Stimulated activated CD8-positive, alpha-beta memory T cell treated with anti-CD3 and anti-CD28 coated beads, Interleukin-12 subunit alpha, Interleukin-12 subunit beta, amount 100 ng/mL, for 24 hours (primary cell): ENCODE results near the gene YRDC.
"Not testable (repeated sequence)": the region's sequence is repeated elsewhere in the genome, so short reads cannot be mapped to it uniquely, and the experiment has no call there.

Experiments used
- DNase-seq: peaks from one replicate; pipeline ENCODE4 v3.0.0-alpha.2; 2020; ENCODE audit errors: extremely low read depth

YRDC gene

DNA sequence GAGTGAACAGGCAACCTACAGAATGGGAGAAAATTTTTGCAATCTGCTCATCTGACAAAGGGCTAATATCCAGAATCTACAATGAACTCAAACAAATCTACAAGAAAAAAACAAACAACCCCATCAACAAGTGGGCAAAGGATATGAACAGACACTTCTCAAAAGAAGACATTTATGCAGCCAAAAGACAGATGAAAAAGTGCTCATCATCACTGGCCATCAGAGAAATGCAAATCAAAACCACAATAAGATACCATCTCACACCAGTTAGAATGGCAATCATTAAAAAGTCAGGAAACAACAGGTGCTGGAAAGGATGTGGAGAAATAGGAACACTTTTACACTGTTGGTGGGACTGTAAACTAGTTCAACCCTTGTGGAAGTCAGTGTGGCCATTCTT is 36.6 kb downstream of the YRDC start:
- DNase-seq, result not testable (repeated sequence)

DNA sequence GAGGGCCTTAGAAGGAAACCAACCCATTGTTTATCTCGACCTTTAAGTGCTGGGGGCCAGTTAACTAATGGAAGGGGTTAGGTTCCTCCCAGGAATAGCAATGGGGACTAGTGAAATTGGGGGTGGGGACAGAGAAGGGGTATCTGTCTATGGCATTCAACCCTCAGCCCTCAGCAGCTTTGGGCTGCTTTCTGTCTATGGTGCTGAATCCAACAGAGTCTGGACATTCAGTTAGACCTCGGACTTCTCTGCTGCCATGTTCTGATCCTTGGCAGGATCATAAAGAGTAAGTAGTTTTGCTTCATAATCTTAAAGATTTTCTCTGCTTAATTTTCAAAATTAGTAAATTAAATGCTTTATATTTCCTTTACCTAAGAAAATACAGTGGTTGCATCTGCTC is 40.5 kb downstream of the YRDC start:
- DNase-seq, result no peak

- no peak for DNase-seq
Measured at GRCh38 chr1:37765916-37766664, 41.9 kb downstream of the YRDC start.

- DNase-seq, result no peak
Measured at GRCh38 chr1:37764888-37765441, 43.0 kb downstream of the YRDC start, which contains the start of gene EPHA10. EPHA10 (minus strand) TSS chr1:37765120; CDS start chr1:37765066, 54 bp downstream.

GRCh38 chr1:37764414-37764825 is 43.6 kb downstream of the YRDC start:
- no peak for DNase-seq

- no peak for DNase-seq
Measured at GRCh38 chr1:37763791-37764413, 44.1 kb downstream of the YRDC start.

DNA sequence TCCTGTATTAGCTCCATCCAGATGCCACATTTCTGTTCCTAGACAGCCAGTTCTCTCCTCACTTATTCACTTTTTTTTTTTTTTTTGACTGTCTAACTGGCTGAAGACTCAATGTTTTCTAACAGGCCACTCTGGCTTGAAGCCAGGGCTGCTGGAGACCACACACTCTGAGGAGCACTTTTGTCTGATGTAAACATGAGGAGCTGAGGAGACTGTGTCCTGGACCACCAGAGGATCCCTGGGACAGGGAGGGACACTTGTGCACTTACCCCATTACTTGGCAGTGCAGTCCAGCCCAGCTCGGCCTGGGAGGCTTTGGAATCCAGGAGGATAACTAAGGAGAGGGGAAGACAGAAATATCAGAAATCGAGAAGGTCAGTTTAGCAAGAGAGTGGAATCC is 45.5 kb downstream of the YRDC start:
- DNase-seq, result no peak

GRCh38 chr1:37761416-37762095 is 46.5 kb downstream of the YRDC start:
- DNase-seq, result no peak

GRCh38 chr1:37759451-37759850 is 48.6 kb downstream of the YRDC start:
- no peak for DNase-seq

- DNase-seq, result no peak
Measured at GRCh38 chr1:37755951-37756560, 52.0 kb downstream of the YRDC start.

DNA sequence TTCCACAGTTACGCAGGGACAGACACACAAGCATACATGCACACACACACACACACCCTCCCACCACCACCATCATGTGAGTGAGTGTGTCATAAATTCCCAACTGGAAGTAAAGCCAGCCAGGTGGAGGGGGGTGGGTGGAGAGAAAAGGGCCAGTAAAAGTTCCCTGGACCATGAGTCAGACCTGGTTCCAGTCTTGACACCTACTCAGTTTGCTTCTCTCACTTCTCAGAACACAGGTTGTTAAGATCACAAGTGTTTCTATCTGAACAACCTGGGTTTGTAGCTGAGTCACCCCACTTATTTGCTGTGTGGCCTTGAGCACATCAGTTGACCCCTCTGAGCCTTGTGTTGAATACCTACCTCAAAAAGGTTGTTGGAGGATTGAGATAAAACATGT is 52.7 kb downstream of the YRDC start:
- DNase-seq, result no peak

- no peak for DNase-seq
Measured at GRCh38 chr1:37753473-37754321, 54.3 kb downstream of the YRDC start.
